Neural crest cell (in vitro differentiated cells): ENCODE data around the gene GSTA1. TPM values are rescaled to one million over a fixed set of nuclear protein-coding genes. Genes with fewer than 3 reads are reported as not detected.
"Not testable (repeated sequence)": the region's sequence is repeated elsewhere in the genome, so short reads cannot be mapped to it uniquely, and the experiment has no call there.

Source experiments
- DNase-seq: peaks from one replicate; pipeline ENCODE4 v3.0.0; 2021; ENCODE audit warnings: low read depth, mixed read lengths, low spot score
- H3K27ac Mint-ChIP-seq: one replicate; pipeline ENCODE4 v1.8.0; 2021; ENCODE audit warnings: mild to moderate bottlenecking, mixed read lengths; ENCODE audit not compliant: unreplicated experiment
- H3K27me3 Mint-ChIP-seq: 2 replicates; pipeline ENCODE4 v1.8.0; 2021; ENCODE audit warnings: low read depth, mild to moderate bottlenecking, mixed read lengths
- H3K36me3 Mint-ChIP-seq: 2 replicates; pipeline ENCODE4 v1.8.0; 2021; ENCODE audit warnings: low read depth, mild to moderate bottlenecking, mixed read lengths
- H3K4me1 Mint-ChIP-seq: 2 replicates; pipeline ENCODE4 v1.8.0; 2021; ENCODE audit warnings: mixed read lengths
- H3K4me3 Mint-ChIP-seq: one replicate; pipeline ENCODE4 v1.8.0; 2021; ENCODE audit warnings: mild to moderate bottlenecking, mixed read lengths
- H3K9me3 Mint-ChIP-seq: 2 replicates; pipeline ENCODE4 v1.8.0; 2021; ENCODE audit warnings: mixed read lengths
- total RNA-seq: library from RNA; stranded (reverse); gene quantifications from 2 replicates; pipeline ENCODE4 v1.2.1, GENCODE V29; 2021
- TF ChIP-seq, protein P1 (sequence below): fragments of 200-600 bp; sonication (generic); conservative IDR thresholded peaks from 2 replicates; pipeline ENCODE4 v1.5.0; 2021; ENCODE audit warnings: antibody characterized with exemption, mild to moderate bottlenecking

The GSTA1 gene
- total RNA-seq, 1 donor from 2014 or later: not detected

DNA sequence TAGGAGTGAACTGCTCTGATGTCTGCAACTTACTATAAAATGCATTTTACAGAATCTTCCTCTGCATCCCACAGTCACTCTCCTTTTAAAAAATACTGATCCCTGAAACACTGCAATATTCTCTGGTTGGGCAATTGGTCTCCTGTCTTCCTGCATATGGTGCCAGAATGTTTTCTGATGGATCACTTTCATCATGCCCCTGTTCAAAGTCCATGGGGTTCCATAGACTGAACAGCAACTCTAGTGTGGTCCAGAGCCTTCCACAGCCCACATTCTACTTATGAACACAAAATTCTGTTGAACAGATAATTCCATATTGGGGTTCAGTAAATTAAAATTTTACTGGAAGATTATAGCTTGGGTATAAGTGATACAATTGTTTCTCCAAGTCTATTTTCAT is 51.3 kb downstream of the GSTA1 start:
- Mint-ChIP-seq H3K27me3 (no peaks in the 10 kb centered on the region), H3K36me3 (no peaks in the 10 kb centered on the region), H3K9me3 (peaks cover 11% of the 10 kb centered on the region), H3K4me3 (no peak overlapping the region), H3K27ac (no peak overlapping the region), H3K4me1 (no peaks in the 10 kb centered on the region)
- TF ChIP-seq, protein P1, sequence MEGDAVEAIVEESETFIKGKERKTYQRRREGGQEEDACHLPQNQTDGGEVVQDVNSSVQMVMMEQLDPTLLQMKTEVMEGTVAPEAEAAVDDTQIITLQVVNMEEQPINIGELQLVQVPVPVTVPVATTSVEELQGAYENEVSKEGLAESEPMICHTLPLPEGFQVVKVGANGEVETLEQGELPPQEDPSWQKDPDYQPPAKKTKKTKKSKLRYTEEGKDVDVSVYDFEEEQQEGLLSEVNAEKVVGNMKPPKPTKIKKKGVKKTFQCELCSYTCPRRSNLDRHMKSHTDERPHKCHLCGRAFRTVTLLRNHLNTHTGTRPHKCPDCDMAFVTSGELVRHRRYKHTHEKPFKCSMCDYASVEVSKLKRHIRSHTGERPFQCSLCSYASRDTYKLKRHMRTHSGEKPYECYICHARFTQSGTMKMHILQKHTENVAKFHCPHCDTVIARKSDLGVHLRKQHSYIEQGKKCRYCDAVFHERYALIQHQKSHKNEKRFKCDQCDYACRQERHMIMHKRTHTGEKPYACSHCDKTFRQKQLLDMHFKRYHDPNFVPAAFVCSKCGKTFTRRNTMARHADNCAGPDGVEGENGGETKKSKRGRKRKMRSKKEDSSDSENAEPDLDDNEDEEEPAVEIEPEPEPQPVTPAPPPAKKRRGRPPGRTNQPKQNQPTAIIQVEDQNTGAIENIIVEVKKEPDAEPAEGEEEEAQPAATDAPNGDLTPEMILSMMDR: no peak
- no peak for DNase-seq

DNA sequence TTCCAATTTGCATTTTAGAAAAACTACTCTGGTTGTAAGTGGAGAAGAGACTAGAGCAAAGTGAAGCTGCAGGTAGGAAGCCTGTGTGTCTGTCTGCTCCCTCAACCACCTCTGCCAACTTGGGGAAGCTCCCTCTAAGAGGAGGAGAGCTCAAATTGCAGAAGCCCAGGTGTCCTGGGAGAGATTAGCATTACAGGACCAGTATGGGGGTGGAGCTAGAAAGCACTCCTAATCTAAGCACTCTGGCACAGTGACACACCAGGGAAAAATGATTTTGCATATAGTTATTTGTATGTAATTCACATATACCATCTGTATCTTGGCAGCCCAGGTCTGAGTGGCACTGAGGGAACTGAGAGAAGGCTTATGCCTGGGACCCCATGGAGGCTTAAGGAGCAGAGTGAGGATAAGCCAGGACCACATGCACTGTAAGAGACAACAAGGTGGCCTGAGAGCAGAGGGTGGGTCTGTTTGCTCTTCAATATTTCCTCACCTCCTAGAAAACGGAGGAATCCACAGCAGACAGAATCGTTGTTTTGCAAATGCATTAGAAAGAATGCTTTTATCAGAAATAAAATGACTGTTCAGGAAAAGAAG is 54.0 kb downstream of the GSTA1 start:
- H3K4me3 Mint-ChIP-seq: no peak overlapping the region
- peaks cover 9% of the 10 kb centered on the region for H3K4me1 Mint-ChIP-seq
- TF ChIP-seq, protein P1: no peak
- no peak overlapping the region for H3K27ac Mint-ChIP-seq
- no peaks in the 10 kb centered on the region for H3K27me3 Mint-ChIP-seq
- H3K36me3 Mint-ChIP-seq: no peaks in the 10 kb centered on the region
- DNase-seq: no peak
- peaks cover 10% of the 10 kb centered on the region for H3K9me3 Mint-ChIP-seq

- not testable (repeated sequence) for H3K27ac Mint-ChIP-seq, H3K36me3 Mint-ChIP-seq, DNase-seq, H3K4me3 Mint-ChIP-seq, H3K27me3 Mint-ChIP-seq, H3K4me1 Mint-ChIP-seq
- H3K9me3 Mint-ChIP-seq: peaks cover 12% of the 10 kb centered on the region
Observed at GRCh38 chr6:52747301-52747700, 56.3 kb downstream of the GSTA1 start.

DNA sequence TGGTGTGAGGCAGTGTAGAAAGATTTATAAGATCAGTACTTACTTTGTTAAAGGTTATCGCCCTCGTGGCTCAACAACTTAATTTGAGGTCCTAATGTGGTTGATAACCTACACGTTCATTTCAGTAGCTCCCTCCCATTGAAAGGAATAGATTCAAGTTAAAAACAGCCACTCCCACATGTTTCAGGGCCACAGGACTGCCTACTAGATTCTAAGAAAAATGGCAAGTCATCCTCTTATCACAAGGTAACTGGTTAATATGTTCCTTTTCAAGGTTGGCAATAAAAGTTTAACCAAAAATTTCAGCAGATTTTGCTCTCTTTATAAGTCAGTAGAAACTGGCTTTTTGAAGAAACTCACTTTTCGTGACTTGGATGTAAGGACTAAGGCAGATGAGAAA is 57.4 kb downstream of the GSTA1 start:
- Mint-ChIP-seq H3K9me3 (peaks cover 8% of the 10 kb centered on the region), H3K4me1 (peaks cover 9% of the 10 kb centered on the region), H3K36me3 (no peaks in the 10 kb centered on the region), H3K4me3 (no peak overlapping the region), H3K27ac (no peak overlapping the region), H3K27me3 (peaks cover 3% of the 10 kb centered on the region)
- DNase-seq: no peak
- TF ChIP-seq, protein P1: no peak

DNA sequence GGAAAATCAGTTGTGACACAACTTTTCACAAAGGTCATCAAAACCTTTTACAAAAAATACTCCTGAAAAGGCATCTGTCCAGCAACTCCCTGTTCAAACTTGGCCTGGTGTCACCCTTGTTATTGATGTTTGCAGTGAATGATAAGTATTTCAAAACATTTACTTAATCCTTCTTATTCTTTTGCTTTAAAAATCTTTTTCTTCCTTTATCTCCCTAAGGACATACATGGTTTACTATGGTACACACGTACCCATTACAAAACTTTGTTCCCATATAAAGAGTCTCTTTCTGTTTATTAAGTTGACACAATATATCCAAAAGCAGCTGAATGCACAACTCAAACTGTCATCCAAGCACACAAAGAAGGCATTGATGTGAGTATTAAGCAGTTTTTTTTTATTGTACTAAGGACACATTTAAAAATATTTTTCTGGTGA is 57.8 kb downstream of the GSTA1 start:
- peaks cover 9% of the 10 kb centered on the region for H3K4me1 Mint-ChIP-seq
- no peak overlapping the region for H3K27ac Mint-ChIP-seq
- no peaks in the 10 kb centered on the region for H3K36me3 Mint-ChIP-seq
- H3K9me3 Mint-ChIP-seq: peaks cover 5% of the 10 kb centered on the region
- H3K27me3 Mint-ChIP-seq: peaks cover 3% of the 10 kb centered on the region
- no peak overlapping the region for H3K4me3 Mint-ChIP-seq
- TF ChIP-seq, protein P1: no peak
- no peak for DNase-seq

DNA sequence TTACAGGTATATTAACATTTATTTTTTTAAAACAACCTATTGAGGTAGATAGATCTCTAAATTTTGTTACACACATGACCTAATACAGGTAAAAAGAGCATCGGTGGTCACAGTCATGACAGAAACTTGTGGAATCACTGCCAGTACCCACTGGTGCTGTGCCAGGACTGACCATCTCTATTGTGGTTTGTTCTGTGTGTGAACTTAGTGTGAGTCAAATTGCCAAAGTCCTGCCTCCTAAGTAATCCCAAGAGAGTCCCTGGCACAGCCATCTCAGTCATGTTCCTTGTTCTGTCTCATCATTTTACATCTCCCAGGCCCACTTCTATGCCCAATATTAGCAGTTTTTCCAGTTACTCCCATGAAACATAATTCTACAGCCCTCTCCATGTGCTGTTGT is 61.7 kb downstream of the GSTA1 start:
- Mint-ChIP-seq H3K27ac (no peak overlapping the region), H3K4me3 (no peak overlapping the region), H3K4me1 (peaks cover 7% of the 10 kb centered on the region), H3K36me3 (no peaks in the 10 kb centered on the region), H3K27me3 (peaks cover 3% of the 10 kb centered on the region), H3K9me3 (peaks cover 5% of the 10 kb centered on the region)
- DNase-seq: no peak
- TF ChIP-seq, protein P1: no peak

Other genes starting within 250 kb of the GSTA1 start
- gene TRAM2, start 226.8 kb downstream of the GSTA1 start, total RNA-seq: 20.2 and 20.4 TPM in 2 replicates
- 25.0 and 27.8 TPM in 2 replicates for gene TMEM14A, start 132.7 kb downstream of the GSTA1 start, total RNA-seq
- not detected in 2 replicates for gene GSTA2, start 40.3 kb downstream of the GSTA1 start, total RNA-seq
- gene GSTA5, start 37.0 kb upstream of the GSTA1 start, total RNA-seq: not detected in 2 replicates
- gene GSTA3, start 105.9 kb upstream of the GSTA1 start, total RNA-seq: not detected in 2 replicates
- 69.1 and 70.7 TPM in 2 replicates for gene GSTA4, start 191.5 kb upstream of the GSTA1 start, total RNA-seq